ENCODE data around the gene CCT2. TPM values are rescaled to one million over a fixed set of nuclear protein-coding genes. Genes with fewer than 3 reads are reported as not detected.
"Not testable (repeated sequence)": the region's sequence is repeated elsewhere in the genome, so short reads cannot be mapped to it uniquely, and the experiment has no call there.

Gene CCT2
- total RNA-seq, 1 donor from 2014 or later, result 490 TPM

GRCh38 chr12:69603556-69603955 lies 18.3 kb downstream of the CCT2 start:
- H3K27me3 Mint-ChIP-seq; H3K27ac Mint-ChIP-seq; DNase-seq; H3K4me3 Mint-ChIP-seq; H3K9me3 Mint-ChIP-seq; intact Hi-C loops (cut with micrococcal nuclease); H3K4me1 Mint-ChIP-seq: not testable (repeated sequence)
- H3K36me3 Mint-ChIP-seq (ENCODE audit: low read depth), result peaks cover 41% of the 10 kb centered on the region

- H3K9me3 Mint-ChIP-seq; H3K4me1 Mint-ChIP-seq; intact Hi-C loops (cut with micrococcal nuclease); H3K27me3 Mint-ChIP-seq; DNase-seq; H3K27ac Mint-ChIP-seq; H3K4me3 Mint-ChIP-seq: not testable (repeated sequence)
- H3K36me3 Mint-ChIP-seq (ENCODE audit: low read depth), result peaks cover 36% of the 10 kb centered on the region
Observed at GRCh38 chr12:69604275-69604674, 19.0 kb downstream of the CCT2 start.

- intact Hi-C loops (cut with micrococcal nuclease), result no loop called here
- H3K27me3 Mint-ChIP-seq, result peaks cover 5% of the 10 kb centered on the region
- no peak overlapping the region for H3K27ac Mint-ChIP-seq
Observed at GRCh38 chr12:69608114-69608513, 22.9 kb downstream of the CCT2 start.

GRCh38 chr12:69610126-69610525 lies 24.9 kb downstream of the CCT2 start:
- no peak overlapping the region for H3K4me3 Mint-ChIP-seq
- no peak overlapping the region for H3K27ac Mint-ChIP-seq

More at GRCh38 chr12:69608114-69608513, 22.9 kb downstream of the CCT2 start:
- no peaks in the 10 kb centered on the region for H3K9me3 Mint-ChIP-seq
- no peak overlapping the region for H3K4me3 Mint-ChIP-seq
- H3K36me3 Mint-ChIP-seq (ENCODE audit: low read depth), result peaks cover 5% of the 10 kb centered on the region
- H3K4me1 Mint-ChIP-seq, result no peaks in the 10 kb centered on the region
- no peak for DNase-seq

GRCh38 chr12:69610729-69611128 lies 25.5 kb downstream of the CCT2 start, which contains the start of gene LRRC10:
TSS of gene LRRC10 (minus strand) at chr12:69610907. CDS start at chr12:69610838, 69 bp downstream.
- H3K4me1 Mint-ChIP-seq, result no peaks in the 10 kb centered on the region
- no peak for DNase-seq

More at GRCh38 chr12:69610126-69610525, 24.9 kb downstream of the CCT2 start:
- Mint-ChIP-seq H3K27me3 (peaks cover 8% of the 10 kb centered on the region), H3K4me1 (no peaks in the 10 kb centered on the region), H3K36me3 (ENCODE audit: low read depth) (no peaks in the 10 kb centered on the region), H3K9me3 (no peaks in the 10 kb centered on the region)
- intact Hi-C loops (cut with micrococcal nuclease), result no loop called here
- DNase-seq, result no peak

GRCh38 chr12:69613351-69613750 lies 28.1 kb downstream of the CCT2 start:
- no peak for DNase-seq
- Mint-ChIP-seq H3K27ac (no peak overlapping the region), H3K4me1 (no peaks in the 10 kb centered on the region), H3K4me3 (no peak overlapping the region), H3K9me3 (no peaks in the 10 kb centered on the region), H3K27me3 (peaks cover 21% of the 10 kb centered on the region), H3K36me3 (ENCODE audit: low read depth) (no peaks in the 10 kb centered on the region)
- intact Hi-C loops (cut with micrococcal nuclease), result no loop called here

More at GRCh38 chr12:69610729-69611128, 25.5 kb downstream of the CCT2 start, which contains the start of gene LRRC10:
- intact Hi-C loops (cut with micrococcal nuclease), result no loop called here
- no peak within 1 kb of the TSS for H3K27ac Mint-ChIP-seq
- no peaks in the 10 kb centered on the region for H3K9me3 Mint-ChIP-seq
- H3K4me3 Mint-ChIP-seq, result no peak within 1 kb of the TSS
- H3K36me3 Mint-ChIP-seq (ENCODE audit: low read depth), result no peaks in the 10 kb centered on the region
- H3K27me3 Mint-ChIP-seq, result peaks cover 11% of the 10 kb centered on the region

GRCh38 chr12:69616025-69616424 lies 30.8 kb downstream of the CCT2 start:
- DNase-seq, result no peak
- intact Hi-C loops (cut with micrococcal nuclease), result no loop called here
- no peaks in the 10 kb centered on the region for H3K36me3 Mint-ChIP-seq (ENCODE audit: low read depth)
- H3K9me3 Mint-ChIP-seq, result no peaks in the 10 kb centered on the region
- peaks cover 19% of the 10 kb centered on the region for H3K27me3 Mint-ChIP-seq
- no peak overlapping the region for H3K4me3 Mint-ChIP-seq
- H3K27ac Mint-ChIP-seq, result no peak overlapping the region
- no peaks in the 10 kb centered on the region for H3K4me1 Mint-ChIP-seq

GRCh38 chr12:69619050-69619449 lies 33.8 kb downstream of the CCT2 start:
- Mint-ChIP-seq H3K4me1 (no peaks in the 10 kb centered on the region), H3K9me3 (no peaks in the 10 kb centered on the region), H3K27me3 (peaks cover 13% of the 10 kb centered on the region), H3K36me3 (ENCODE audit: low read depth) (no peaks in the 10 kb centered on the region), H3K4me3 (no peak overlapping the region), H3K27ac (no peak overlapping the region)
- no peak for DNase-seq
- intact Hi-C loops (cut with micrococcal nuclease), result no loop called here

GRCh38 chr12:69620077-69620476 lies 34.8 kb downstream of the CCT2 start:
- H3K4me1 Mint-ChIP-seq, result no peaks in the 10 kb centered on the region
- intact Hi-C loops (cut with micrococcal nuclease), result no loop called here
- no peaks in the 10 kb centered on the region for H3K36me3 Mint-ChIP-seq (ENCODE audit: low read depth)
- no peak for DNase-seq
- H3K27me3 Mint-ChIP-seq, result peaks cover 13% of the 10 kb centered on the region
- H3K4me3 Mint-ChIP-seq, result no peak overlapping the region
- H3K27ac Mint-ChIP-seq, result no peak overlapping the region
- no peaks in the 10 kb centered on the region for H3K9me3 Mint-ChIP-seq

GRCh38 chr12:69620921-69621320 lies 35.7 kb downstream of the CCT2 start:
- no peaks in the 10 kb centered on the region for H3K36me3 Mint-ChIP-seq (ENCODE audit: low read depth)
- H3K9me3 Mint-ChIP-seq, result no peaks in the 10 kb centered on the region
- intact Hi-C loops (cut with micrococcal nuclease), result no loop called here
- no peak overlapping the region for H3K4me3 Mint-ChIP-seq
- DNase-seq, result no peak
- no peak overlapping the region for H3K27ac Mint-ChIP-seq
- peaks cover 8% of the 10 kb centered on the region for H3K27me3 Mint-ChIP-seq
- no peaks in the 10 kb centered on the region for H3K4me1 Mint-ChIP-seq

GRCh38 chr12:69621551-69621950 lies 36.3 kb downstream of the CCT2 start:
- Mint-ChIP-seq H3K4me1 (no peaks in the 10 kb centered on the region), H3K36me3 (ENCODE audit: low read depth) (no peaks in the 10 kb centered on the region), H3K27me3 (peaks cover 8% of the 10 kb centered on the region), H3K9me3 (no peaks in the 10 kb centered on the region), H3K4me3 (no peak overlapping the region), H3K27ac (no peak overlapping the region)
- no peak for DNase-seq
- intact Hi-C loops (cut with micrococcal nuclease), result no loop called here

- H3K27me3 Mint-ChIP-seq, result no peaks in the 10 kb centered on the region
- intact Hi-C loops (cut with micrococcal nuclease), result no loop called here
Observed at GRCh38 chr12:69623970-69624369, 38.7 kb downstream of the CCT2 start.

GRCh38 chr12:69627501-69627900 lies 42.2 kb downstream of the CCT2 start:
- H3K4me1 Mint-ChIP-seq, result no peaks in the 10 kb centered on the region
- H3K27me3 Mint-ChIP-seq, result peaks cover 2% of the 10 kb centered on the region
- no peak overlapping the region for H3K4me3 Mint-ChIP-seq
- no peak for DNase-seq
- no peak overlapping the region for H3K27ac Mint-ChIP-seq
- intact Hi-C loops (cut with micrococcal nuclease), result no loop called here
- H3K9me3 Mint-ChIP-seq, result no peaks in the 10 kb centered on the region
- no peaks in the 10 kb centered on the region for H3K36me3 Mint-ChIP-seq (ENCODE audit: low read depth)

More at GRCh38 chr12:69623970-69624369, 38.7 kb downstream of the CCT2 start:
- Mint-ChIP-seq H3K9me3 (no peaks in the 10 kb centered on the region), H3K4me3 (no peak overlapping the region), H3K4me1 (no peaks in the 10 kb centered on the region), H3K27ac (no peak overlapping the region), H3K36me3 (ENCODE audit: low read depth) (no peaks in the 10 kb centered on the region)
- DNase-seq, result no peak

GRCh38 chr12:69630191-69630590 lies 44.9 kb downstream of the CCT2 start:
- DNase-seq, result no peak
- H3K36me3 Mint-ChIP-seq (ENCODE audit: low read depth), result no peaks in the 10 kb centered on the region
- no peak overlapping the region for H3K4me3 Mint-ChIP-seq
- no peaks in the 10 kb centered on the region for H3K9me3 Mint-ChIP-seq
- no peak overlapping the region for H3K27ac Mint-ChIP-seq
- intact Hi-C loops (cut with micrococcal nuclease), result no loop called here
- no peaks in the 10 kb centered on the region for H3K4me1 Mint-ChIP-seq
- H3K27me3 Mint-ChIP-seq, result peaks cover 2% of the 10 kb centered on the region

- no peak overlapping the region for H3K4me3 Mint-ChIP-seq
- no peaks in the 10 kb centered on the region for H3K9me3 Mint-ChIP-seq
- H3K27me3 Mint-ChIP-seq, result peaks cover 2% of the 10 kb centered on the region
- intact Hi-C loops (cut with micrococcal nuclease), result no loop called here
- no peak for DNase-seq
- no peaks in the 10 kb centered on the region for H3K4me1 Mint-ChIP-seq
- H3K27ac Mint-ChIP-seq, result no peak overlapping the region
- no peaks in the 10 kb centered on the region for H3K36me3 Mint-ChIP-seq (ENCODE audit: low read depth)
Observed at GRCh38 chr12:69633061-69633460, 47.8 kb downstream of the CCT2 start.
